SK-N-SH (cell line): ENCODE data around the gene DIAPH1. TPM values are rescaled to one million over a fixed set of nuclear protein-coding genes. Genes with fewer than 3 reads are reported as not detected.
A peak's percentile ranks its signal among the peaks of the same experiment; 100 is the strongest.

Source experiments
- CTCF ChIA-PET: fragments of 300-600, 350-600 bp; formaldehyde crosslinking; extraction: SDS; loops from one replicate; lab custom pipeline; 2021; lab: Yijun Ruan, JAX
- POLR2A ChIA-PET: fragments of 350-600 bp; sonication (Branson Sonifier 250); formaldehyde crosslinking; extraction: SDS; loops from one replicate; lab custom pipeline; 2020; ENCODE audit warnings: antibody characterized with exemption, inconsistent platforms; lab: Yijun Ruan, JAX
- DNase-seq: peaks from one replicate; pipeline ENCODE4 v3.0.0; 2012
- H2AFZ ChIP-seq: fragments of 200-600 bp; sonication (generic); 2 replicates; pipeline ENCODE4 v1.8.1; 2016; ENCODE audit warnings: antibody characterized with exemption, mild to moderate bottlenecking, low read depth
- H3F3A ChIP-seq: fragments of 200-600 bp; sonication (generic); replicated peaks from 2 replicates; pipeline ENCODE3; 2016; ENCODE audit warnings: antibody characterized with exemption, mild to moderate bottlenecking; ENCODE audit not compliant: insufficient read depth
- H3K27ac ChIP-seq, 2 experiments: fragments of 200-500 bp in 1 of 2; fragments of 200-600 bp in 1 of 2; sonication (Bioruptor generic) in 1 of 2; sonication (generic), shearing (Covaris generic) in 1 of 2; 2 replicates each; pipeline versions ENCODE4 v1.5.1 to v1.6.1; 2014 to 2016; ENCODE audit warnings: low read depth in 2 of 2, inconsistent platforms in 1 of 2, low read length in 1 of 2, mild to moderate bottlenecking in 1 of 2, mixed read lengths in 1 of 2
- H3K27me3 ChIP-seq: fragments of 200-600 bp; sonication (generic), shearing (Covaris generic); 2 replicates; pipeline ENCODE4 v1.6.1; 2016; ENCODE audit warnings: mixed run types; ENCODE audit not compliant: insufficient read depth
- H3K36me3 ChIP-seq, 2 experiments: fragments of 200-500 bp in 1 of 2; fragments of 200-600 bp in 1 of 2; sonication (Bioruptor generic) in 1 of 2; sonication (generic) in 1 of 2; replicated peaks in 1 of 2; 2 replicates each; pipeline versions ENCODE3 to v1.5.1; 2014 to 2016; ENCODE audit warnings: low read length in 1 of 2, mild to moderate bottlenecking in 1 of 2; ENCODE audit not compliant: insufficient read depth in 2 of 2, control insufficient read depth in 1 of 2
- H3K4me1 ChIP-seq, 2 experiments: fragments of 200-500 bp in 1 of 2; fragments of 200-600 bp in 1 of 2; sonication (Bioruptor generic) in 1 of 2; sonication (generic), shearing (Covaris generic) in 1 of 2; 2 replicates each; pipeline versions ENCODE4 v1.5.1 to v1.6.1; 2014 to 2016; ENCODE audit warnings: low read depth in 1 of 2, low read length in 1 of 2, mixed run types in 1 of 2; ENCODE audit not compliant: insufficient read depth in 2 of 2, control insufficient read depth in 1 of 2
- H3K4me2 ChIP-seq: fragments of 200-600 bp; sonication (generic), shearing (Covaris generic); 2 replicates; pipeline ENCODE4 v1.6.1; 2017; ENCODE audit warnings: mixed run types
- H3K4me3 ChIP-seq, 2 experiments: fragments of 200-500 bp in 1 of 2; fragments of 200-600 bp in 1 of 2; sonication (Bioruptor generic) in 1 of 2; sonication (generic), shearing (Covaris generic) in 1 of 2; 2 replicates each; pipeline versions ENCODE4 v1.5.1 to v1.8.1; 2014 to 2016; ENCODE audit warnings: low read depth in 2 of 2, inconsistent platforms in 1 of 2, low read length in 1 of 2, mild to moderate bottlenecking in 1 of 2, mixed read lengths in 1 of 2, moderate library complexity in 1 of 2
- H3K79me2 ChIP-seq: fragments of 200-600 bp; sonication (generic); 2 replicates; pipeline ENCODE4 v1.8.1; 2017; ENCODE audit warnings: mild to moderate bottlenecking; ENCODE audit not compliant: insufficient read depth
- H3K9ac ChIP-seq: fragments of 200-600 bp; sonication (generic); 2 replicates; pipeline ENCODE4 v1.6.1; 2017; ENCODE audit warnings: mixed run types
- H3K9me2 ChIP-seq: fragments of 200-600 bp; sonication (generic); 2 replicates; pipeline ENCODE4 v1.6.1; 2017; ENCODE audit warnings: mixed run types
- H3K9me3 ChIP-seq: fragments of 200-600 bp; sonication (generic); 2 replicates; pipeline ENCODE4 v1.6.1; 2017; ENCODE audit warnings: mixed run types, mild to moderate bottlenecking, moderate library complexity
- H4K20me1 ChIP-seq: fragments of 200-600 bp; sonication (generic); 2 replicates; pipeline ENCODE4 v1.6.1; 2017; ENCODE audit warnings: mild to moderate bottlenecking, mixed run types; ENCODE audit not compliant: insufficient read depth
- CHD2 ChIP-seq: fragments of 150-350 bp; IDR thresholded peaks from 2 replicates; pipeline ENCODE4 v1.6.1; 2018; ENCODE audit warnings: low read length; ENCODE audit not compliant: partially characterized antibody
- EZH2phosphoT487 ChIP-seq: fragments of 200-600 bp; sonication (generic); IDR thresholded peaks from 2 replicates; pipeline ENCODE4 v1.6.1; 2017; ENCODE audit warnings: low read depth, mixed run types, mild to moderate bottlenecking, antibody characterized with exemption, moderate library complexity, borderline replicate concordance
- FOXM1 ChIP-seq: IDR thresholded peaks from 2 replicates; pipeline ENCODE4 v1.4.0; 2012; ENCODE audit warnings: low read depth, mild to moderate bottlenecking
- GABPA ChIP-seq: IDR thresholded peaks from 2 replicates; pipeline ENCODE4 v1.4.0; 2012; ENCODE audit warnings: low read depth, mild to moderate bottlenecking
- MAX ChIP-seq: IDR thresholded peaks from 2 replicates; pipeline ENCODE4 v1.4.0; 2012; ENCODE audit warnings: low read depth
- MXI1 ChIP-seq: IDR thresholded peaks from 2 replicates; pipeline ENCODE4 v1.6.1; 2012; ENCODE audit warnings: mild to moderate bottlenecking, low read depth, low read length, improper control_type of control experiment
- RFX5 ChIP-seq: IDR thresholded peaks from 2 replicates; pipeline ENCODE4 v1.6.1; 2012; ENCODE audit warnings: mild to moderate bottlenecking, improper control_type of control experiment, low read length
- RXRA ChIP-seq: IDR thresholded peaks from 2 replicates; pipeline ENCODE4 v1.4.0; 2012; ENCODE audit warnings: low read depth, mild to moderate bottlenecking, borderline replicate concordance
- SMC3 ChIP-seq: IDR thresholded peaks from 2 replicates; pipeline ENCODE4 v1.6.1; 2012; ENCODE audit warnings: low read depth, low read length, improper control_type of control experiment
- TCF12 ChIP-seq: IDR thresholded peaks from 2 replicates; pipeline ENCODE4 v1.4.0; 2012
- WGBS: methylation state at CpG from one replicate; pipeline ENCODE4 v1.1.6; 2017; ENCODE audit warnings: low lambda C conversion rate; 5-methylcytosine and 5-hydroxymethylcytosine counted together
- polyA plus RNA-seq, 3 experiments: library from polyadenylated mRNA; depleted of rRNA; stranded (reverse); fragments of >200 nt; gene quantifications; 2 replicates each; pipeline ENCODE4 v1.2.3, GENCODE V29; 2012
- TF ChIP-seq, protein P1 (sequence below): IDR thresholded peaks from 2 replicates; pipeline ENCODE4 v1.4.0; 2012; ENCODE audit warnings: low read depth, borderline replicate concordance
- TF ChIP-seq, protein P2 (sequence below): fragments of 150-350 bp; IDR thresholded peaks from 2 replicates; pipeline ENCODE4 v1.6.1; 2016; ENCODE audit warnings: mild to moderate bottlenecking, low read depth, low read length
- TF ChIP-seq, protein P3 (sequence below): IDR thresholded peaks from 2 replicates; pipeline ENCODE4 v1.4.0; 2012; ENCODE audit warnings: low read depth, borderline replicate concordance

Gene DIAPH1
- polyA plus RNA-seq, 1 of the 3 experiments (the other 2 are of a cell fraction) = 30.4 TPM

GRCh38 chr5:141513627-141514329 is 105.0 kb downstream of the DIAPH1 start (continued):
- TF ChIP-seq, protein P1, sequence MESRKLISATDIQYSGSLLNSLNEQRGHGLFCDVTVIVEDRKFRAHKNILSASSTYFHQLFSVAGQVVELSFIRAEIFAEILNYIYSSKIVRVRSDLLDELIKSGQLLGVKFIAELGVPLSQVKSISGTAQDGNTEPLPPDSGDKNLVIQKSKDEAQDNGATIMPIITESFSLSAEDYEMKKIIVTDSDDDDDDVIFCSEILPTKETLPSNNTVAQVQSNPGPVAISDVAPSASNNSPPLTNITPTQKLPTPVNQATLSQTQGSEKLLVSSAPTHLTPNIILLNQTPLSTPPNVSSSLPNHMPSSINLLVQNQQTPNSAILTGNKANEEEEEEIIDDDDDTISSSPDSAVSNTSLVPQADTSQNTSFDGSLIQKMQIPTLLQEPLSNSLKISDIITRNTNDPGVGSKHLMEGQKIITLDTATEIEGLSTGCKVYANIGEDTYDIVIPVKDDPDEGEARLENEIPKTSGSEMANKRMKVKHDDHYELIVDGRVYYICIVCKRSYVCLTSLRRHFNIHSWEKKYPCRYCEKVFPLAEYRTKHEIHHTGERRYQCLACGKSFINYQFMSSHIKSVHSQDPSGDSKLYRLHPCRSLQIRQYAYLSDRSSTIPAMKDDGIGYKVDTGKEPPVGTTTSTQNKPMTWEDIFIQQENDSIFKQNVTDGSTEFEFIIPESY = no peak
- TF ChIP-seq GABPA (peak; percentile 64), TCF12 (no peak; the same call in none of the 2 replicates), RXRA (peak; percentile 31; the same call in 1 of the 2 replicates), FOXM1 (no peak), SMC3 (no peak), MAX (peak; percentile 77), CHD2 (peak; percentile 64), EZH2phosphoT487 (no peak)
- TF ChIP-seq, protein P2, sequence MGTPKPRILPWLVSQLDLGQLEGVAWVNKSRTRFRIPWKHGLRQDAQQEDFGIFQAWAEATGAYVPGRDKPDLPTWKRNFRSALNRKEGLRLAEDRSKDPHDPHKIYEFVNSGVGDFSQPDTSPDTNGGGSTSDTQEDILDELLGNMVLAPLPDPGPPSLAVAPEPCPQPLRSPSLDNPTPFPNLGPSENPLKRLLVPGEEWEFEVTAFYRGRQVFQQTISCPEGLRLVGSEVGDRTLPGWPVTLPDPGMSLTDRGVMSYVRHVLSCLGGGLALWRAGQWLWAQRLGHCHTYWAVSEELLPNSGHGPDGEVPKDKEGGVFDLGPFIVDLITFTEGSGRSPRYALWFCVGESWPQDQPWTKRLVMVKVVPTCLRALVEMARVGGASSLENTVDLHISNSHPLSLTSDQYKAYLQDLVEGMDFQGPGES = no peak
- TF ChIP-seq, protein P3, sequence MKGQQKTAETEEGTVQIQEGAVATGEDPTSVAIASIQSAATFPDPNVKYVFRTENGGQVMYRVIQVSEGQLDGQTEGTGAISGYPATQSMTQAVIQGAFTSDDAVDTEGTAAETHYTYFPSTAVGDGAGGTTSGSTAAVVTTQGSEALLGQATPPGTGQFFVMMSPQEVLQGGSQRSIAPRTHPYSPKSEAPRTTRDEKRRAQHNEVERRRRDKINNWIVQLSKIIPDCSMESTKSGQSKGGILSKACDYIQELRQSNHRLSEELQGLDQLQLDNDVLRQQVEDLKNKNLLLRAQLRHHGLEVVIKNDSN = no peak; the same call in 1 of the 2 replicates
- TF ChIP-seq, all 33 proteins: peak for 12

DNA sequence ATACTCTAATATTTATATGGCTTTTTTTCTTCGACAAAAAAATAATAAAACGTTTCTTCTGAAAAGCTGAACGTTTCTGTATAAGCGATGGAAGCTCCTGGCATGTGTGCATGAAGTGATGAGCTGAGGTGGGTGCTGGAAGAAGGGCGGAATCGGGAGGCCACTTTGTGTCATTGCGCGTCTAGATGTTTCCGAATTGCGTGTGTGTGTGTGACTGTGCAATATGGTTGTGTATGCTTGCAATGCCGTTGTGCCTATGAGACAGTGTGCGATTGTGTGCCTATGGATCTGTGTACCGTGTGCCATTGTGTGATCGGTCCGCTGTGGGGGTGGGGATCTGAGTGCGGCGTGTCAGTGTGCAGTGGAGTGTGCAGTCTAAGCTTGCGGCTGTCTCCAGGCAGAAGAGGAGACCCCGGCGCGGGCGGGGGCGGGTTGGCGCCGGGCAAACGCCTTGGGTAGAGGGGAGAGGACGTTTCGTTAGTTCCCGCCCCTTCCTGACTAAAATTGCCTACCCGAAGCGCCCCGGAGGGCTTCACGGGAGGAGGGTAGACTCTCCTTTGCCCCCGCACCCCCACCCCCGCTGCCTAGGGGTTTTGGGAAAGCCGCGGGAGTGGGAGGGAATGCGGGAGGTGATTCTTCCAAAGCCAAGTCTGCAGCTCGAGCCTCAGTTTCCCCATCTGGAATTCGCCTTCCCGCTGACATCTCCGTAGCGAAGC is 105.7 kb downstream of the DIAPH1 start:
- Histone ChIP-seq H4K20me1 (no peaks in the 10 kb centered on the region), H3K9me3 (no peaks in the 10 kb centered on the region), H3K79me2 (peaks cover 3% of the 10 kb centered on the region; the same call in 1 of the 2 replicates), H3F3A (peaks cover 57% of the 10 kb centered on the region), H3K36me3 (peaks cover 30 to 33% of the 10 kb centered on the region in 2 experiments), H2AFZ (no peak overlapping the region; the same call in 1 of the 2 replicates), H3K4me1 (peaks cover 71 to 77% of the 10 kb centered on the region in 2 experiments), H3K27me3 (no peaks in the 10 kb centered on the region), H3K9ac (peak overlapping the region; percentile 80), H3K4me2 (peak overlapping the region; percentile 81), H3K4me3 (peak overlapping the region; percentile 42 to 53; a peak in 3 of 4 replicates), H3K27ac (peak overlapping the region; percentile 99 to 100), H3K9me2 (no peaks in the 10 kb centered on the region)
- DNase-seq = peak; percentile 72
- TF ChIP-seq RFX5 (peak; percentile 78), MXI1 (no peak)
- 47% methylated on average over 37 of the region's 43 CpGs for WGBS
- ChIA-PET POLR2A (interaction anchor here (0.9 to 2.8 kb wide), 5 partner anchors 11 to 45 kb away, joined by 3 to 16 read pairs (median 5); partner anchors contain the start of gene PCDHGC3), CTCF (interaction anchor here (0.8 to 10.1 kb wide), 13 partner anchors 11 to 286 kb away, joined by 3 to 113 read pairs (median 5); partner anchors contain the start of genes PCDHGA7, PCDHGB7 and PCDHGC3)
